Stimulated activated naive CD8-positive, alpha-beta T cell treated with anti-CD3 and anti-CD28 coated beads, Interleukin-15, Interleukin-2, amounts not matched to agents 100 ng/mL and 50 ng/mL, for 24 hours (primary cell): ENCODE results near the gene SUGCT.
"Not testable (repeated sequence)": the region's sequence is repeated elsewhere in the genome, so short reads cannot be mapped to it uniquely, and the experiment has no call there.

Source experiments
- H3K27ac Mint-ChIP-seq: one replicate; pipeline ENCODE4 v1.8.0; 2021; ENCODE audit warnings: mild to moderate bottlenecking, mixed read lengths
- H3K27me3 Mint-ChIP-seq: one replicate; pipeline ENCODE4 v1.8.0; 2021; ENCODE audit warnings: mixed read lengths
- H3K36me3 Mint-ChIP-seq: one replicate; pipeline ENCODE4 v1.8.0; 2021; ENCODE audit warnings: low read depth, mixed read lengths
- H3K4me1 Mint-ChIP-seq: one replicate; pipeline ENCODE4 v1.8.0; 2021; ENCODE audit warnings: low read depth, mixed read lengths
- H3K4me3 Mint-ChIP-seq: one replicate; pipeline ENCODE4 v1.8.0; 2021; ENCODE audit warnings: mild to moderate bottlenecking, mixed read lengths
- H3K9me3 Mint-ChIP-seq: one replicate; pipeline ENCODE4 v1.8.0; 2021; ENCODE audit warnings: mixed read lengths

Gene SUGCT

DNA sequence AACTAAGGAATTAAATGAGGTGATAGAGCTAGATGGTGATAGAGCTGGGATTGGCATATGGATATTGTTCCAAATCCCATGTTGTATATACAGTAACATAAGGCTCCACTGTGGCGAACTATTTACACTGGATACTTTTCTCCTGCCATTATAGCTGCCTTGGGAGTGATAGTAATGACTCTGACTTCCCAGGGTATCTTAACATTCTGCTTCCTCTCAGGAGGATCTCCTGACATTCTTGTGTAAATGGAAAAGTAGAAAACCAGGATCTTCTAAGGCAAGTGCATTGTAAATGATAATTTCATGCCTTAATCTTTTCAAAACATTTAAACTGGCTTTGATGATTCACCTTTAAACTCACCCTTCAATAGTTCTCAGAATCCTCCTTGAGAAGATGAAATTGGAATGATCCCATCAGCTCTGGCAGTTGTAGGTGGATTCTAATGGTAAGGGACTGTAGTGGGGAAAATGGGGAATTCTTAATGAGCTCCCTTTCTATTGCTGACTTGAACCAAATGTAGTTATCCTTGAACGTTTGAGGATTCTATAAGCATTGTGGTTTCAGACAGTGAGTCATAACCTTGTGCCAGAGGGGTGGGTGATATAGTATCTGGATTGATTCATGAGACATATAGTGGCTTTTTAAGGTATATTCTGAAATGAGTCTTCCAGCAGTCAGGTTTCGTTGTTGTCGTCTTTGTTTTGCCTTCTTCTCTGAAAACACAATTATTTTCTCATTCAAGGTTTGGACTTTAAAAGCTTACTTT is 450.0 kb downstream of the SUGCT start:
- H3K4me1 Mint-ChIP-seq = no peaks in the 10 kb centered on the region
- H3K27me3 Mint-ChIP-seq = no peaks in the 10 kb centered on the region
- no peak overlapping the region for H3K27ac Mint-ChIP-seq
- H3K36me3 Mint-ChIP-seq = no peaks in the 10 kb centered on the region
- no peak overlapping the region for H3K4me3 Mint-ChIP-seq
- no peaks in the 10 kb centered on the region for H3K9me3 Mint-ChIP-seq

DNA sequence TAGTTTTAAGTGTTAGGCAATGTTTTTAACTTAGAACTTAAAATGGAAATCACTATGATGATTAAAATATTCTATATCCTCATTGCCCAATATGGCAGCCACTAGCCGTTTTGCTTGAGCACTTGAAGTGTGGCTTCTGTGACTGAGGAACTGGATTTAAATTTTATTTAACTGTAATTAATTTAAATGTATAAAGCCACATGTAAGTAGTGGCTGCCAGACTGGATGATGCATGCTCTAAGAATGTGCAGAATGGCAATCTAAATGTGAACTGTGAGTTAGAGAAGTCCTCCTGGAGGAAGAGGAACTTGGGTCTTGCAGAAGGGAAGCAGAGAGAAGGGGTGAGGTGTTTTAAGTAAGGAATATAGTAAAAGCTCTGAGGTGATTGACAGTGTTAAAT is 451.4 kb downstream of the SUGCT start:
- no peaks in the 10 kb centered on the region for H3K36me3 Mint-ChIP-seq
- H3K27me3 Mint-ChIP-seq = no peaks in the 10 kb centered on the region
- no peak overlapping the region for H3K27ac Mint-ChIP-seq
- peaks cover 3% of the 10 kb centered on the region for H3K9me3 Mint-ChIP-seq
- no peaks in the 10 kb centered on the region for H3K4me1 Mint-ChIP-seq
- no peak overlapping the region for H3K4me3 Mint-ChIP-seq

GRCh38 chr7:40587419-40587818 is 452.6 kb downstream of the SUGCT start:
- no peaks in the 10 kb centered on the region for H3K27me3 Mint-ChIP-seq
- H3K4me3 Mint-ChIP-seq = no peak overlapping the region
- peaks cover 3% of the 10 kb centered on the region for H3K9me3 Mint-ChIP-seq
- no peaks in the 10 kb centered on the region for H3K36me3 Mint-ChIP-seq
- H3K4me1 Mint-ChIP-seq = no peaks in the 10 kb centered on the region
- no peak overlapping the region for H3K27ac Mint-ChIP-seq

DNA sequence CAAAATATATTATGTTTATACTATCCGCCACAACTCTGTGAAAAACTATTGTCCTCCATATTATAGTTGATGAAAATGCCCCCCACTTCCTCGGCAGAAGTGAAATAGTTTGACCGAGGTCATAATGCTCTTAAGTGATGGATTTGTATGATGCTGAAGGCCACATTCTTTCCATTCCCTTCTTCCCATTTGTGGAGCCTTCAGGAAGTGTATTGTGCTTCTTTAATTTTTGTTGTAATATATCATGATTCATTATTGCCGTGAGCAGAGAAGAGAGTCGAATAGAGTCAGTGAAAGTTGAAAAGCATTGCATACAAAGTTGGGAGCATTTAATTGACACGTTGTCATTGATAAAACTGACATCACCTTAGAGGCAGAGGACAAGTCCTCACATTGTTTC is 460.3 kb downstream of the SUGCT start:
- Mint-ChIP-seq H3K27me3 (peaks cover 3% of the 10 kb centered on the region), H3K27ac (no peak overlapping the region), H3K4me3 (no peak overlapping the region), H3K9me3 (peaks cover 2% of the 10 kb centered on the region), H3K36me3 (no peaks in the 10 kb centered on the region), H3K4me1 (peaks cover 12% of the 10 kb centered on the region)

- Mint-ChIP-seq H3K4me1 (peaks cover 13% of the 10 kb centered on the region), H3K36me3 (no peaks in the 10 kb centered on the region), H3K27me3 (peaks cover 7% of the 10 kb centered on the region), H3K27ac (no peak overlapping the region), H3K4me3 (no peak overlapping the region), H3K9me3 (no peaks in the 10 kb centered on the region)
These were observed 461.0 kb downstream of the SUGCT start for GRCh38 chr7:40595832-40596231.

DNA sequence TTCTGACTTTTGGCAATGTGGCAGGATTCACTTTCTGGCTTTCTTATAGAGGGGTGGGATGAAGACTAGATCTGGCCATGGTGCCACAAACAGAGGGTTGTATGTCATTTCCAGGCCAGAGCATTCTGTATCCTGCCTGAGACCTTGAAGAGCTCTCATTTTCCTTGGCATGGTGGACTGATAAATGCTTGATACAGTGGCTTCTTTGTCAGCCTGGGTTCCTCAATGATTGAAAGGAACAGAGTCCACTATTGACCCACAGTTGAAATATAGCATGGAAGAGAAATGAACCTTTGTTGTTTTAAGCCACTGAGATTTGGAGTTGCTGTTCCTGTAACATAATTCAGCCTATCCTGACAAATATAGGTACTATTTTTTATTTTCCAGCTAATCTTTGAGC is 462.7 kb downstream of the SUGCT start:
- no peak overlapping the region for H3K4me3 Mint-ChIP-seq
- no peak overlapping the region for H3K27ac Mint-ChIP-seq
- H3K36me3 Mint-ChIP-seq = no peaks in the 10 kb centered on the region
- peaks cover 13% of the 10 kb centered on the region for H3K4me1 Mint-ChIP-seq
- H3K9me3 Mint-ChIP-seq = no peaks in the 10 kb centered on the region
- H3K27me3 Mint-ChIP-seq = peaks cover 7% of the 10 kb centered on the region

GRCh38 chr7:40598915-40599314 is 464.1 kb downstream of the SUGCT start:
- H3K36me3 Mint-ChIP-seq = no peaks in the 10 kb centered on the region
- H3K9me3 Mint-ChIP-seq = no peaks in the 10 kb centered on the region
- H3K27ac Mint-ChIP-seq = no peak overlapping the region
- H3K4me1 Mint-ChIP-seq = peaks cover 13% of the 10 kb centered on the region
- H3K4me3 Mint-ChIP-seq = no peak overlapping the region
- H3K27me3 Mint-ChIP-seq = peaks cover 10% of the 10 kb centered on the region

GRCh38 chr7:40599836-40600235 is 465.0 kb downstream of the SUGCT start:
- no peak overlapping the region for H3K27ac Mint-ChIP-seq
- H3K4me3 Mint-ChIP-seq = no peak overlapping the region
- no peaks in the 10 kb centered on the region for H3K9me3 Mint-ChIP-seq
- H3K4me1 Mint-ChIP-seq = peaks cover 13% of the 10 kb centered on the region
- H3K36me3 Mint-ChIP-seq = no peaks in the 10 kb centered on the region
- H3K27me3 Mint-ChIP-seq = peaks cover 15% of the 10 kb centered on the region

DNA sequence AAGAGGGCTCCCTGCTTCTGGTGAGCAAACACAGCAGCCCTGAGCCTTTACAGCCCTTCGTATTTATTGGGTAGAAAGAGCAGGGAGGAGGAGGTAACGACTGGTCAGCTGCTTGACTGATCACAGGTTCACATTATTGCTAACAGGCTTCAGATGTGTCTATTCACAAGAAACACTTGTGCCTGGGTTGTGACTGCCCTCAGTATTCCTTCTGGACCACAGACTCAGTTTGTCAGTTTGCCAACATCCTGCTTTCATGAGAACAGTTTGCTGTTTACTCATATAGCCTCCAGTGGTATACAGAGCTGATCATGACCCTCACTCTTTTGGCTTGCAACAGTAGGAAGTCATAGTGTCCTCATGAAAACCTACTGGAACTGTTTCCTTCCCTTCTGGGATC is 467.5 kb downstream of the SUGCT start:
- peaks cover 13% of the 10 kb centered on the region for H3K4me1 Mint-ChIP-seq
- H3K27ac Mint-ChIP-seq, H3K4me3 Mint-ChIP-seq, H3K36me3 Mint-ChIP-seq, H3K9me3 Mint-ChIP-seq: not testable (repeated sequence)
- H3K27me3 Mint-ChIP-seq = peaks cover 15% of the 10 kb centered on the region

DNA sequence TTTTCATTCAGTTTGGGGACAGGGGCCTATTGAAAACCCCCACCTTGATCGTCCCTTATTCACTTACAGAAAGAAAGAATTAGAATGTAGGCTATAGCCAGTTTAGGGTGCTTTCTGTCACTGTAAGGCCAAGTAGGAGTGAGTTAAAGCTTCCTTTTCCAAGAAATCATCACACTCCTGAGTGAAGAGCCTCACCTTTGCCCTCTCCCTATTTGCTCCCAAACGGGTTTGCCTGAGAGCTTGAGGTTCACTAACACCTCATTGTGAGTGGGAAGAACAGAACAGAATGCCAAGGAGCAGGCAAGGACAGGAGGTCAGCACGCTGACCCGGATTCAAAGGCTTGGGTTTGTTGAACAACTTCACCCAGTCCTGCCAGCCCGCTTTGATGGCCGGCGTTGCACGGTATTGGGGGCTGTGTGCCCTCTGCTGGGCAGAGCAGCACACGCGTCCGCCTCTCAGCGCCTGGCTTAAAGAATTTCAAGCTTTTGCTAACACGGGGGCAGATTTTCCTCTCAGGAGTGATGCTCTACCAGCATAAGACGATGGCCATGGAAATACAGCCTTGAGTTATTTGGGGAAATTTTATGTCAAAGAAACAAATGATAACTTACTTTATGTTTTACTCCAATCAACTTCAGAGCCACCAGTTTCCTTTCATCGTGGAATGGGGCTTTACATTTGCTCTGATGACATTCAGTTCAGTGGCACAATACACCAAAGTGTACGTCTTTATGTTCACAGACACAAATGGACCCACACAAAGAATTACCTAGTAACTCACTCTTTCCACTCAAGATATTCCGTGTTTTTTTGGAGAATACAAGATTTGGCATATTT is 470.0 kb downstream of the SUGCT start:
- H3K9me3 Mint-ChIP-seq = no peaks in the 10 kb centered on the region
- no peak overlapping the region for H3K4me3 Mint-ChIP-seq
- peaks cover 4% of the 10 kb centered on the region for H3K4me1 Mint-ChIP-seq
- no peaks in the 10 kb centered on the region for H3K36me3 Mint-ChIP-seq
- peaks cover 15% of the 10 kb centered on the region for H3K27me3 Mint-ChIP-seq
- H3K27ac Mint-ChIP-seq = no peak overlapping the region

GRCh38 chr7:40608321-40609075 is 473.7 kb downstream of the SUGCT start:
- no peak overlapping the region for H3K4me3 Mint-ChIP-seq
- H3K27me3 Mint-ChIP-seq = peaks cover 5% of the 10 kb centered on the region
- no peak overlapping the region for H3K27ac Mint-ChIP-seq
- no peaks in the 10 kb centered on the region for H3K36me3 Mint-ChIP-seq
- no peaks in the 10 kb centered on the region for H3K4me1 Mint-ChIP-seq
- H3K9me3 Mint-ChIP-seq = no peaks in the 10 kb centered on the region

DNA sequence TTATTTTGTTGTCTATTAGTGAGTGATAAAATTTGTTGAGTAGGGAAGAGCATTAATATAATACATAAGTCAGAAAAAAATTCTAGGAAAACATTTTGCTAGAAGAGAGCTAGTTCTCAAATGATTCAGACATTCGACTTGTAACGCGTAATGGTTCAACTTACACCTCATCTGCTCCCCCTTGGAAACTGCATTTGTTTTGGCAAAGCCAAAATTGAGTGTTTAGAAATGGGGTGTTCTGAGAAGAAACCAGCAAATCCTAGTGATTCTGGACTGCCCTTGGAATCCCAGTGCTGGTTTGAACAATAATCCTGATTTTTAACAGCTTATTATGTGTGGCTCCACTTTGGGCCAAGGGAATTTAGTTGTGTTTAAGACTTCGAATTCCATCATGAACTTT is 475.7 kb downstream of the SUGCT start:
- Mint-ChIP-seq H3K27ac (no peak overlapping the region), H3K4me1 (no peaks in the 10 kb centered on the region), H3K36me3 (no peaks in the 10 kb centered on the region), H3K4me3 (no peak overlapping the region), H3K27me3 (no peaks in the 10 kb centered on the region), H3K9me3 (no peaks in the 10 kb centered on the region)

GRCh38 chr7:40611095-40611871 is 476.5 kb downstream of the SUGCT start:
- H3K4me1 Mint-ChIP-seq = no peaks in the 10 kb centered on the region
- no peak overlapping the region for H3K27ac Mint-ChIP-seq
- no peaks in the 10 kb centered on the region for H3K27me3 Mint-ChIP-seq
- no peaks in the 10 kb centered on the region for H3K9me3 Mint-ChIP-seq
- no peak overlapping the region for H3K4me3 Mint-ChIP-seq
- H3K36me3 Mint-ChIP-seq = no peaks in the 10 kb centered on the region

GRCh38 chr7:40612298-40612697 is 477.5 kb downstream of the SUGCT start:
- Mint-ChIP-seq H3K4me3 (no peak overlapping the region), H3K27me3 (no peaks in the 10 kb centered on the region), H3K9me3 (no peaks in the 10 kb centered on the region), H3K4me1 (no peaks in the 10 kb centered on the region), H3K27ac (no peak overlapping the region), H3K36me3 (no peaks in the 10 kb centered on the region)
